PC-3 (cell line): ENCODE data around the gene LTN1. TPM values are rescaled to one million over a fixed set of nuclear protein-coding genes. Genes with fewer than 3 reads are reported as not detected.
A peak's percentile ranks its signal among the peaks of the same experiment; 100 is the strongest.
"Not testable (repeated sequence)": the region's sequence is repeated elsewhere in the genome, so short reads cannot be mapped to it uniquely, and the experiment has no call there.

Source experiments
- ATAC-seq: fragments of 200-7000 bp; cut with Tn5 transposase; 2 replicates; pipeline ENCODE4 v1.9.1; 2020; ENCODE audit warnings: mild to moderate bottlenecking, moderate library complexity
- BruUV-seq: library from RNA; stranded (reverse); fragments of 400-500 nt; replicated peaks from 2 replicates; lab custom pipeline; 2021; lab: Mats Ljungman, UMichigan
- CTCF ChIA-PET: fragments of 300-600 bp; sonication (Branson Sonifier 250); formaldehyde crosslinking; loops from one replicate; lab custom pipeline; 2022; ENCODE audit warnings: antibody characterized with exemption; lab: Charles Lee
- POLR2A ChIA-PET: fragments of 300-600 bp; sonication (Branson Sonifier 250); formaldehyde crosslinking; loops from one replicate; lab custom pipeline; 2022; ENCODE audit warnings: antibody characterized with exemption; ENCODE audit not compliant: unreplicated experiment; lab: Charles Lee
- DNase-seq: peaks from one replicate; pipeline ENCODE4 v3.0.0-alpha.2; 2015
- H2AFZ ChIP-seq: fragments of 300-600 bp; sonication (generic); 2 replicates; pipeline ENCODE4 v1.6.0; 2016; ENCODE audit warnings: antibody characterized with exemption, low read length
- H3F3A ChIP-seq: fragments of 300-600 bp; sonication (generic); one replicate; pipeline ENCODE4 v1.6.0; 2017; ENCODE audit warnings: antibody characterized with exemption, low read length, control low read depth, mild to moderate bottlenecking; ENCODE audit not compliant: unreplicated experiment
- H3K27ac ChIP-seq: fragments of 300-600 bp; sonication (generic); 2 replicates; pipeline ENCODE4 v1.5.1; 2016; ENCODE audit warnings: mild to moderate bottlenecking, low read length
- H3K27me3 ChIP-seq: fragments of 300-600 bp; sonication (generic); 2 replicates; pipeline ENCODE4 v1.6.1; 2016; ENCODE audit warnings: low read length, mixed read lengths
- H3K36me3 ChIP-seq: fragments of 300-600 bp; sonication (generic); 2 replicates; pipeline ENCODE4 v1.6.1; 2016; ENCODE audit warnings: low read depth, mixed run types, low read length, mixed read lengths
- H3K4me1 ChIP-seq: fragments of 300-600 bp; sonication (generic); 2 replicates; pipeline ENCODE4 v1.5.1; 2016; ENCODE audit warnings: low read length; ENCODE audit not compliant: insufficient read depth
- H3K4me2 ChIP-seq: fragments of 300-600 bp; sonication (generic); 2 replicates; pipeline ENCODE4 v1.6.0; 2016; ENCODE audit warnings: low read length
- H3K4me3 ChIP-seq: fragments of 300-600 bp; sonication (generic); 2 replicates; pipeline ENCODE4 v1.5.1; 2016; ENCODE audit warnings: mild to moderate bottlenecking, low read length, mixed read lengths
- H3K79me2 ChIP-seq: fragments of 300-600 bp; sonication (generic); 2 replicates; pipeline ENCODE4 v1.6.1; 2017; ENCODE audit warnings: low read length, mixed read lengths
- H3K9ac ChIP-seq: fragments of 300-600 bp; sonication (generic); 2 replicates; pipeline ENCODE4 v1.6.0; 2016; ENCODE audit warnings: mild to moderate bottlenecking, low read length
- H3K9me2 ChIP-seq: fragments of 300-600 bp; sonication (generic); replicated peaks from 2 replicates; pipeline ENCODE4 v1.6.1; 2016; ENCODE audit warnings: mixed run types, low read length, mixed read lengths
- H3K9me3 ChIP-seq: fragments of 300-600 bp; sonication (generic); 2 replicates; pipeline ENCODE4 v1.6.1; 2016; ENCODE audit warnings: low read length, mixed read lengths
- H4K20me1 ChIP-seq: fragments of 300-600 bp; sonication (generic); 2 replicates; pipeline ENCODE4 v1.6.1; 2016; ENCODE audit warnings: low read length, mixed read lengths
- CTCF ChIP-seq: fragments of 300-600 bp; sonication (generic); conservative IDR thresholded peaks from 2 replicates; pipeline ENCODE4 v1.5.1; 2017; ENCODE audit warnings: antibody characterized with exemption, low read depth, mild to moderate bottlenecking, low read length
- EZH2 ChIP-seq: fragments of 300-600 bp; sonication (generic); IDR thresholded peaks from one replicate; pipeline ENCODE4 v1.6.1; 2017; ENCODE audit warnings: antibody characterized with exemption, mild to moderate bottlenecking, low read length; ENCODE audit not compliant: unreplicated experiment
- EZH2phosphoT487 ChIP-seq: fragments of 300-600 bp; sonication (generic); IDR thresholded peaks from 2 replicates; pipeline ENCODE4 v1.6.1; 2018; ENCODE audit warnings: mild to moderate bottlenecking, antibody characterized with exemption, low read length, borderline replicate concordance
- intact Hi-C: fragments of 100-400 bp; cut with micrococcal nuclease; formaldehyde crosslinking; loops from 2 replicates; pipeline ENCODE4 v1.9.0; 2023
- total RNA-seq: library from RNA; depleted of rRNA; stranded (reverse); fragments of >200 nt; gene quantifications from 2 replicates; pipeline ENCODE4 v1.2.3, GENCODE V29; 2014

LTN1 gene
- total RNA-seq, 1 experiment from 2014 or later, result 21.0 TPM

DNA sequence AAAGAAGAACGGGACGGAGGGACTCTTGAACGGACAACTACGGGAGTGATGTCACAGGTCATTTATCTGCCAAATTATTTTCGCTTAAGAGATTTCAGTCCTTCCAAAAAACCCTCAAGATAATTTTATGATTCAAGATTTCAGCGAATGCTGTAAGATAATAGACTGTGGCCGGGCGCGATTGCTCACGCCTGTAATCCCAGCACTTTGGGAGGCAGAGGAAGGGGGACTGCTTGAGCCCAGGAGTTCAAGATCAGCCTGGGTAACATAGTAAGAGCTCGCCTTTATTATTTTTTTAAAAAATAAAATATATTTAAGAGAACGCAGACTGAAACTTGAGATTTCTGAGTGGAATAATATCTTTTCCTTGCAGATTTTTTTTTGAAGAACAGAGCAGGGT lies 25.9 kb upstream of the LTN1 start:
- Histone ChIP-seq H3K4me2 (peak overlapping the region; percentile 88), H2AFZ (peak overlapping the region; percentile 88), H3K36me3 (no peaks in the 10 kb centered on the region), H3K9me2 (no peaks in the 10 kb centered on the region), H3K9me3 (no peaks in the 10 kb centered on the region), H4K20me1 (no peaks in the 10 kb centered on the region), H3K27me3 (no peaks in the 10 kb centered on the region), H3K27ac (peak overlapping the region; percentile 59), H3K4me3 (peak overlapping the region; percentile 91), H3K4me1 (peaks cover 11% of the 10 kb centered on the region), H3K9ac (peak overlapping the region; percentile 97), H3K79me2 (peaks cover 33% of the 10 kb centered on the region), H3F3A (no peaks in the 10 kb centered on the region)
- no TSS peak for BruUV-seq
- peak; percentile 20 for DNase-seq
- ChIA-PET POLR2A (no interaction called here), CTCF (no interaction called here)
- peak; percentile 47 for ATAC-seq
- intact Hi-C loops, result no loop called here
- no peak for TF ChIP-seq CTCF
- no peak for TF ChIP-seq EZH2
- TF ChIP-seq EZH2phosphoT487, result no peak

- H3K27ac ChIP-seq, result no peak overlapping the region
- ATAC-seq, result no peak
These were observed 25.1 kb upstream of the LTN1 start for GRCh38 chr21:29017639-29018237.

DNA sequence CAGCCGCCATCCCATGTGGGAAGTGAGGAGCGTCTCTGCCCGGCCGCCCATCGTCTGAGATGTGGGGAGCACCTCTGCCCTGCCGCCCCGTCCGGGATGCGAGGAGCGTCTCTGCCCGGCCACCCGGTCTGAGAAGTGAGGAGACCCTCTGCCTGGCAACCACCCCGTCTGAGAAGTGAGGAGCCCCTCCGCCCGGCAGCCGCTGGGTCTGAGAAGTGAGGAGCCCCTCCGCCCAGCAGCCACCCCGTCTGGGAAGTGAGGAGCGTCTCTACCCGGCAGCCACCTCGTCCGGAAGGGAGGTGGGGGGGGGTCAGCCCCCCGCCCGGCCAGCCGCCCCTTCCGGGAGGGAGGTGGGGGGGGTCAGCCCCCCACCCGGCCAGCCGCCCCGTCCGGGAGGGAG lies 18.6 kb upstream of the LTN1 start:
- H3K9me3 ChIP-seq, H3K4me2 ChIP-seq, H3K79me2 ChIP-seq, H3F3A ChIP-seq, H3K4me1 ChIP-seq, DNase-seq, H3K9me2 ChIP-seq, CTCF ChIA-PET, H3K27me3 ChIP-seq, intact Hi-C loops, BruUV-seq, H4K20me1 ChIP-seq, POLR2A ChIA-PET, H3K4me3 ChIP-seq, ATAC-seq, H3K9ac ChIP-seq, H2AFZ ChIP-seq, H3K27ac ChIP-seq: not testable (repeated sequence)
- H3K36me3 ChIP-seq, result peaks cover 15% of the 10 kb centered on the region

More at GRCh38 chr21:29017639-29018237, 25.1 kb upstream of the LTN1 start:
- no peaks in the 10 kb centered on the region for H3F3A ChIP-seq
- no peak for TF ChIP-seq CTCF
- no peak for TF ChIP-seq EZH2
- no peak for TF ChIP-seq EZH2phosphoT487
- peak overlapping the region; percentile 5; the same call in 1 of the 2 replicates for H2AFZ ChIP-seq
- no TSS peak for BruUV-seq
- H3K9me3 ChIP-seq, result no peaks in the 10 kb centered on the region
- peaks cover 33% of the 10 kb centered on the region for H3K79me2 ChIP-seq
- no peaks in the 10 kb centered on the region for H3K36me3 ChIP-seq
- no peaks in the 10 kb centered on the region for H3K27me3 ChIP-seq
- peak overlapping the region; percentile 97; the same call in 1 of the 2 replicates for H3K9ac ChIP-seq
- DNase-seq, result no peak
- H3K4me1 ChIP-seq, result peaks cover 11% of the 10 kb centered on the region
- intact Hi-C loops, result no loop called here
- no peaks in the 10 kb centered on the region for H4K20me1 ChIP-seq
- CTCF ChIA-PET, result no interaction called here
- H3K4me2 ChIP-seq, result peak overlapping the region; percentile 88
- no peaks in the 10 kb centered on the region for H3K9me2 ChIP-seq
- POLR2A ChIA-PET, result no interaction called here
- H3K4me3 ChIP-seq, result peak overlapping the region; percentile 91
